Activated naive CD4-positive, alpha-beta T cell treated with anti-CD3 and anti-CD28 coated beads, Interleukin-2, amount 10 ng/mL, durations not matched to agents 7 days and 5 days (primary cell): Measurements from ENCODE around the gene PODNL1.

Experiments used
- CTCF ChIA-PET: fragments of 350-600 bp; sonication (Branson Sonifier 250); formaldehyde crosslinking; loops from one replicate; lab custom pipeline; 2021; ENCODE audit warnings: antibody characterized with exemption; lab: Charles Lee
- DNase-seq: peaks from one replicate; pipeline ENCODE4 v3.0.0-alpha.2; 2020
- H3K27ac Mint-ChIP-seq: one replicate; pipeline ENCODE4 v1.8.0; 2021; ENCODE audit warnings: mild to moderate bottlenecking, moderate library complexity, mixed read lengths
- H3K27me3 Mint-ChIP-seq: one replicate; pipeline ENCODE4 v1.8.0; 2021; ENCODE audit warnings: mild to moderate bottlenecking, mixed read lengths
- H3K36me3 Mint-ChIP-seq: one replicate; pipeline ENCODE4 v1.8.0; 2021; ENCODE audit warnings: mixed read lengths
- H3K4me1 Mint-ChIP-seq: one replicate; pipeline ENCODE4 v1.8.0; 2021; ENCODE audit warnings: mixed read lengths
- H3K4me3 Mint-ChIP-seq: one replicate; pipeline ENCODE4 v1.8.0; 2021; ENCODE audit warnings: mild to moderate bottlenecking, moderate library complexity, mixed read lengths
- H3K9me3 Mint-ChIP-seq: one replicate; pipeline ENCODE4 v1.8.0; 2021; ENCODE audit warnings: mixed read lengths

Gene PODNL1

DNA sequence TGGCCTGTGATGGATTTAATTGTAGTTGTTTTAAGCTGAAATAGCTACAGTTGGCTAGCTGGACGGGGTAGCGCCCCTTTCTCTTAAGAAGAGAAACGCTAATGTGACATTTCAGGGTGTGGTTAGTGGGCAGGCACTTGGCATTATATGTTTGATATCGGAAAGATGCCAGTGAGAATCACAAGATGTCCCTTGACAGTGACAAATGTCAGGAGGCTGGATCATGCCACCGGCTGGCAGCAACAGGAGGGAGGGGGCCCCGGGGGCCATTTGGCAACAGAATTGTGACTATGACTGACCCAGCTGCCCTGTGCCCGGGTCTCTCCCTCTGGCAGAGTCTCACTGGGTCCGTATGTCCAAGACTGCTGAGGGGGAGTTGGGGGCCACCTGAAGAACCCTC is 18.8 kb upstream of the PODNL1 start:
- Mint-ChIP-seq H3K9me3 (no peaks in the 10 kb centered on the region), H3K4me1 (peaks cover 21% of the 10 kb centered on the region), H3K36me3 (peaks cover 36% of the 10 kb centered on the region), H3K27ac (no peak overlapping the region), H3K4me3 (no peak overlapping the region), H3K27me3 (peaks cover 3% of the 10 kb centered on the region)
- CTCF ChIA-PET: interaction anchor here (1.0 to 1.5 kb wide), 2 partner anchors 24 to 117 kb away, joined by 3 to 5 read pairs; no protein-coding TSS in a partner anchor
- no peak for DNase-seq

DNA sequence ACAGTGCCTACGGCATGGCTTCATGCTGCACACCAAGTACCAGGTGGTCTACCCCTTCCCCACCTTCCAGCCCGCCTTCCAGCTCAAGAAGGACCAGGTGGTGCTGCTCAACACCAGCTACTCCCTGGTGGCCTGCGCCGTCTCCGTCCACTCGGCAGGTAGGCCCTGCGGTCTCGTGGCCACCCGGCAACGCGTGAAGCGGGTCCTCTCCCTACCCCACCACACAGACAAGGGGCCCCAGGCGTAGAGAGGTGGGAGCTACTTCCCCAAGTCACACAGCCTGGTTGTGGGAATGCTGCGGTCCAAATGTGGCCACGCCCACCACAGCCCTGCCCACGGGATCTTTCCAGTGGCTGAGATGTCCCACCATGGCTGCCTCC is 18.1 kb upstream of the PODNL1 start:
- CTCF ChIA-PET: interaction anchor here (1.0 to 1.5 kb wide), 2 partner anchors 25 to 118 kb away, joined by 3 to 5 read pairs; no protein-coding TSS in a partner anchor

GRCh38 chr19:13955662-13956364 is 17.6 kb upstream of the PODNL1 start:
- Mint-ChIP-seq H3K36me3 (peaks cover 31% of the 10 kb centered on the region), H3K4me1 (peaks cover 27% of the 10 kb centered on the region), H3K9me3 (no peaks in the 10 kb centered on the region), H3K27me3 (peaks cover 5% of the 10 kb centered on the region), H3K4me3 (no peak overlapping the region), H3K27ac (no peak overlapping the region)
- no peak for DNase-seq
- CTCF ChIA-PET: interaction anchor here (1.0 to 1.5 kb wide), 2 partner anchors 25 to 118 kb away, joined by 3 to 5 read pairs; no protein-coding TSS in a partner anchor

More for the DNA sequence above, 18.1 kb upstream of the PODNL1 start:
- no peaks in the 10 kb centered on the region for H3K9me3 Mint-ChIP-seq
- no peak for DNase-seq
- peaks cover 5% of the 10 kb centered on the region for H3K27me3 Mint-ChIP-seq
- H3K36me3 Mint-ChIP-seq: peaks cover 32% of the 10 kb centered on the region
- H3K27ac Mint-ChIP-seq: no peak overlapping the region
- peaks cover 27% of the 10 kb centered on the region for H3K4me1 Mint-ChIP-seq
- H3K4me3 Mint-ChIP-seq: no peak overlapping the region

GRCh38 chr19:13954185-13954584 is 16.0 kb upstream of the PODNL1 start:
- DNase-seq: no peak
- Mint-ChIP-seq H3K27me3 (peaks cover 5% of the 10 kb centered on the region), H3K9me3 (no peaks in the 10 kb centered on the region), H3K27ac (peak overlapping the region; percentile 65), H3K4me3 (peak overlapping the region; percentile 87), H3K4me1 (peaks cover 27% of the 10 kb centered on the region), H3K36me3 (peaks cover 27% of the 10 kb centered on the region)
- CTCF ChIA-PET: interaction anchor here (1.3 to 3.3 kb wide), 4 partner anchors 50 to 104 kb away, joined by 3 to 12 read pairs (median 6); no protein-coding TSS in a partner anchor

GRCh38 chr19:13952931-13953531 is 14.8 kb upstream of the PODNL1 start:
- peaks cover 19% of the 10 kb centered on the region for H3K36me3 Mint-ChIP-seq
- H3K27me3 Mint-ChIP-seq: peaks cover 5% of the 10 kb centered on the region
- CTCF ChIA-PET: interaction anchor here (0.6 to 3.3 kb wide), 13 partner anchors 24 to 120 kb away, joined by 3 to 12 read pairs (median 4); no protein-coding TSS in a partner anchor
- H3K4me1 Mint-ChIP-seq: peaks cover 27% of the 10 kb centered on the region
- no peaks in the 10 kb centered on the region for H3K9me3 Mint-ChIP-seq
- peak overlapping the region; percentile 87 for H3K4me3 Mint-ChIP-seq
- peak overlapping the region; percentile 84 for H3K27ac Mint-ChIP-seq
- no peak for DNase-seq

GRCh38 chr19:13952154-13952930 is 14.1 kb upstream of the PODNL1 start, which contains the start of gene DCAF15:
Gene DCAF15, plus strand, starts transcription at chr19:13952509. Its CDS starts 4 bp downstream, at chr19:13952513.
- H3K36me3 Mint-ChIP-seq: peaks cover 19% of the 10 kb centered on the region
- peak within 1 kb of the TSS; percentile 92 for H3K27ac Mint-ChIP-seq
- CTCF ChIA-PET: interaction anchor here (0.7 to 3.3 kb wide), 7 partner anchors 25 to 121 kb away, joined by 3 to 12 read pairs (median 5); no protein-coding TSS in a partner anchor
- DNase-seq: peak; percentile 100
- peak within 1 kb of the TSS; percentile 95 for H3K4me3 Mint-ChIP-seq
- H3K4me1 Mint-ChIP-seq: peaks cover 27% of the 10 kb centered on the region
- H3K27me3 Mint-ChIP-seq: peaks cover 5% of the 10 kb centered on the region
- no peaks in the 10 kb centered on the region for H3K9me3 Mint-ChIP-seq

DNA sequence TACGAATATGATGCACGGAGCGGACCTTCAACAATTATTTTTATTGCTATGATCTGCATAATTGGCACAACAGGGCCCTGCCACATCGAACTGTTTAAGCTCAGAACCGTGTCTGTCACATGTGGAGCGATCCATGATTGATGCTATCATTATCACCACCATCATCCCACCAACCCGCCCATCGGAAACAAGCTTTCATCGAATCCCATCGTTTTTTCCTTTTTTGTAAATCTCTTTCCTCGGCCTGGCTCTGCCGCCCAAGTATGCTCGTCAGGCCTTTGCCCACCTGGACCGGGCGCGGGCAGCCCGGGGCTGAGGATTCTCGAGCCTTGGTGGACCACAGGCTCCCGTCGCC is 13.6 kb upstream of the PODNL1 start:
- H3K27ac Mint-ChIP-seq: peak overlapping the region; percentile 92
- H3K4me3 Mint-ChIP-seq: peak overlapping the region; percentile 95
- no peak for DNase-seq
- peaks cover 27% of the 10 kb centered on the region for H3K4me1 Mint-ChIP-seq
- no peaks in the 10 kb centered on the region for H3K9me3 Mint-ChIP-seq
- H3K27me3 Mint-ChIP-seq: peaks cover 5% of the 10 kb centered on the region
- H3K36me3 Mint-ChIP-seq: peaks cover 17% of the 10 kb centered on the region
- CTCF ChIA-PET: interaction anchor here (1.3 to 3.3 kb wide), 3 partner anchors 49 to 107 kb away, joined by 5 to 12 read pairs (median 6); no protein-coding TSS in a partner anchor

DNA sequence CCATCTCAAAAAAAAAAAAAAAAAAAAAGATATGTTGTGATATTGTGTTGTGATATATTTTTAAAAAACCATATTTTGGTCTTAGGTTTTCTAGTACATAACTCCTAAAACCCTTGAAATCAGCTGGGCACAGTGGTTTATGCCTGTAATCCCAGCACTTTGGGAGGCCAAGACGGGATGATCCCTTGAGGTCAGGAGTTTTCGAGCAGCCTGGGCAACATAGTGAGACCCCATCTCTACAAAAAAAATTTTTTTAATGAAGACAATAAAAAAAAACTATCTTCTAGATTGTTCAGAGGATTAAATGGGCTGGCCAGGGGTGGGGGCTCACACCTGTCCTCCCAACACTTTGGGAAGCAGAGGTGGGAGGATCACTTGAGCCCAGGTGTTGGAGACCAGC is 12.8 kb upstream of the PODNL1 start:
- Mint-ChIP-seq H3K4me3 (no peak overlapping the region), H3K4me1 (peaks cover 27% of the 10 kb centered on the region), H3K27ac (no peak overlapping the region), H3K36me3 (peaks cover 13% of the 10 kb centered on the region), H3K9me3 (no peaks in the 10 kb centered on the region), H3K27me3 (peaks cover 6% of the 10 kb centered on the region)
- CTCF ChIA-PET: interaction anchor here (3.3 kb wide), 1 partner anchor 107 kb away, joined by 12 read pairs; no protein-coding TSS in a partner anchor
- no peak for DNase-seq

- Mint-ChIP-seq H3K4me3 (no peak overlapping the region), H3K27ac (no peak overlapping the region), H3K4me1 (no peaks in the 10 kb centered on the region), H3K9me3 (peaks cover 2% of the 10 kb centered on the region), H3K36me3 (no peaks in the 10 kb centered on the region), H3K27me3 (peaks cover 10% of the 10 kb centered on the region)
- no peak for DNase-seq
- CTCF ChIA-PET: no interaction called here
Measured at GRCh38 chr19:13946414-13946813, 8.2 kb upstream of the PODNL1 start.

DNA sequence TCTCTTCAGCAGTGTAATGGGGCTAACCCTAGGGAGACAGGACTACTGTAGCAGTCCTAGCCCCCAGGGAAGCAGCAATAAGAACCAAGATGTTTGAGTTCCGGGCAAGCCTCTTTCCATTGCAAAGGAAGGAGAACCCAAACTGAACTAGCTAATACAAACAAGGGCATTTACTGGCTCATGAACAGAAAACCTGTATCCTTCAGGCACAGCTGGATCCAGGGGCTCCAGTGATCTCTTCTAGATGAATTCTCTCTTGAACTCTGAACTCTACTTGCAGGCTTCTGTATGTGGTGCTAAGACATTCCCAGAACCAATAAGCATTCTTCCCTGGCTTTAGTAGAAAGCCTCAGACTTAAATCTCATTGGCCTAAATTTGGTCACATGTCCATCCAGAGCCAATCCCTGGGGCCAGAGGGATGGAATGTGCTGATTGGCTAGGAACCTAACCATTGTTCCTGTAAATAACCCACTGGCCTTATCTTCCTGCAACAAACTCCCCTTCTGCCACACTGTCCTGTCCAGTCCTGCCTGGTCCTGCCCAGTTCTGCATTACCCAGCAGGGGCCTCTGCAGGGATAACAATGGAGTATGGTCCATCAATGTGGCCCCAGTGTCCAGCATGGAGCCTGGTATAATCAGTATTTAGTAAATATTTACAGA is 3.9 kb upstream of the PODNL1 start:
- Mint-ChIP-seq H3K27ac (no peak overlapping the region), H3K27me3 (peaks cover 36% of the 10 kb centered on the region), H3K4me3 (no peak overlapping the region), H3K4me1 (no peaks in the 10 kb centered on the region), H3K36me3 (no peaks in the 10 kb centered on the region), H3K9me3 (peaks cover 2% of the 10 kb centered on the region)
- CTCF ChIA-PET: no interaction called here
- no peak for DNase-seq

DNA sequence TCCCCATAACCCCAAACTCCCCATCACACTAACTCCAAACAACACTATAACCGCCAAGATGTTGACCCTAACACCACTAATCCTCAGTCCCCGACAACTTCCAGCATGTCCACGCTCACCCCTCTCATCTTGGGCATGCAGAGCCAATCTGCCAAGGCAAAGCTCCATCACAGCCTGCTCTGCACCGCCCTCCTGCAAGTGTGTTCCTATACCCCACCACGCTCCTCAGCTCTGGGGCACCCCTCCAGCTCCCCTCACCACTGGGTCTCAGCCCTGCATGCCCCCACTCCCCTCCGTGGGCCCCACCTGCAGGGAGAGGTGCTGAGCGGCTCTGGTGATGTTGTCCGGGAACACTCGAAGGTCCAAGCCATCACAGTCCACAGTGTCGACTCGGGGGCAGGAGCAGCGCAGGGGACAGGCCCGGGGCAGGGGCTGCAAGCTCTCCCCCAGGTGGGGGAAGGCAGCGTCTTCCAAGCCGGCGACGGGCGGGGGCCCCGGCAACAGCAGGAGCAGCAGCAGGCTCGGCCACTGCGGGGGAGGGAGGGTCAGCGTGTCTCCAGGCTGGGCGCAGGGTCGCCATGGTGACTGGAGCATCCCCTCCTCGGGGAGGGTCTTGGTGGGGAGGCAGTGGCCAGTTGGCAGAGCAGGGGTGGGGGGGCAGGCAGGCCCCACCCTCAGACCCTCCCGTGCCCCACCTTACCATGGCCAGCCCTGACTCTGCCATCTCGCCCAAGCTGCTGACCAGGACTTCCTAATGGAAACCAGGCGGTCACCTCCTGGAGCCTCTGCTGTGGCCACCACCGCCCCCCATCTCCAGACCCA is 527 bp downstream of the PODNL1 start:
- Mint-ChIP-seq H3K4me1 (no peaks in the 10 kb centered on the region), H3K27me3 (peaks cover 59% of the 10 kb centered on the region), H3K9me3 (peaks cover 2% of the 10 kb centered on the region)

DNA sequence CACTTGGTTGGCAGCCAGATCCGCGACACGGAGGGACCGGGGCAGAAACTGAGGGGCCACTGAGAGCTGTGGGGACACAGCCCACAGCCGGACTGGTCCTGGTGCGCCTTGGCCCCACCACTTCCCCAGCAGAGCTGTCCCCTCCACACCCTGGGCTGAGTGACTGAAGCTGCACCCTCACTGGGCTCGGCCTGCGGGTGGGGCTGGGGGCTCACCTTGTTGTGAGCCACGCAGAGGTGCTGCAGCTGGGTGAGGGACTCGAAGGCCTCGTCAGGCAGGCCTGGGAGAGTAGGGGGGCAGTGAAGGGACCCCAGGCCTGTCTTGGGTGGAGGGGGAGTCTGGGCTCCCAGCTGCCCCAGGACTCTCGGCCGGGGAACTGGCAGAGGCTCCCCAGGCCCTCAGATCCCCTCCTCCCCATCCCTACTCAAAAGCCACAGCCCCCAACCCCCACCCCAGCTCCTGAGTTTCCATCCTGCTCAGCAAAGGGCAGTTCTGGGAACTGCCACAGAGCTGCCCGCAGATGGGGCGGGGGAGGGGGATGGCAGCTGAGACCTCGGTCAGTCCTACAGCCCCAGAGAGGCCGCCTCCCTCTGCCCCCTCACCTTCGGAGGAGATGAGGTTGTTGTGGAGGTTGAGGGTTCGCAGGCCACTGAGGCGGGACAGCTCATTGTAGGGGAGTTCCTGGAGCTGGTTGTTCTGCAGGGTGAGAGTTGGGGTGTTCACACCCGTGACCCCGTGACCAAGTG is 2.3 kb downstream of the PODNL1 start:
- H3K4me1 Mint-ChIP-seq: no peaks in the 10 kb centered on the region

More for the DNA sequence above, 527 bp downstream of the PODNL1 start:
- Mint-ChIP-seq H3K4me3 (no peak overlapping the region), H3K36me3 (no peaks in the 10 kb centered on the region), H3K27ac (no peak overlapping the region)
- CTCF ChIA-PET: interaction anchor here (1.0 to 1.2 kb wide), 2 partner anchors 112 to 122 kb away, joined by 3 read pairs; no protein-coding TSS in a partner anchor
- DNase-seq: no peak

More for the DNA sequence above, 2.3 kb downstream of the PODNL1 start:
- Mint-ChIP-seq H3K27me3 (peaks cover 49% of the 10 kb centered on the region), H3K36me3 (no peaks in the 10 kb centered on the region), H3K9me3 (no peaks in the 10 kb centered on the region), H3K27ac (no peak overlapping the region), H3K4me3 (no peak overlapping the region)
- CTCF ChIA-PET: no interaction called here
- DNase-seq: no peak
